CD4-positive, alpha-beta T cell treated with Interleukin-10 for 1 hour (primary cell): ENCODE results near the gene TMCC3.
"Not testable (repeated sequence)": the region's sequence is repeated elsewhere in the genome, so short reads cannot be mapped to it uniquely, and the experiment has no call there.

Experiments
- DNase-seq: peaks from one replicate; pipeline ENCODE4 v3.0.0-alpha.2; 2020

The TMCC3 gene

DNA sequence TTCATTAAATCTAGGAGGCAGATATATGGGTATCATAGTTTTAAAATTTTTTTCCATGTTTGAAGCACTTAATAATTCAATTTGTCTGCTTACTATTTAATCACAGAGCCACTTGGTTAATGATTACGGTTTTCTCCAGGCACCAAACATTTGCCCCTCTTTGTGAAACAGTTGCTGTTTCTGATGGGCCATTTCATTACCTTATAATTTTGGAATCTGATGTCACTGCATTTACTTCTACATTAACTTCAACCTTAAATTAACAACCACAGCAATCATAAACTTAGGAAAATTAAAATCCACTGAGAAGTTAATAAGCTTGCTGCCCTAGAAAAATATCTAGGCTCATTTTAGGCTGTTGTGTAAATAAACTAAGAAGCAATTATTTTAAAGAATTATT is 17.0 kb downstream of the TMCC3 start:
- no peak for DNase-seq

DNA sequence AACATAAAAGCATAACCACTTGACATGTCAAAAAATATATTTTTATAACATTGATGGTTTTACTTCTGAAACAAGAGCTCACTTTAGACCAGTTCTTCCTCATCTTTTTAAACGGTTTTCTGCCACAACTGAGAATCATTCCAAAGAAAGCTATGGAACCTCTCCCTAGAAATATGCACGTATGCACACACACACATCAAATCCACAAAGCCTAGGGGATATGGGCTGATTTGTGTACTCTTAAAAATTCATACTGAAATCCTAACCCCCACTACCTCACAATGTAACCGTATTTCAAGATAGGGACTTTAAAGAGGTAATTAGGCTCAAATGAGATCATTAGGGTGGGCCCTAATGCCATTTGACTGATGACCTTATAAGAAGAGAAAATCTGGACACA is 19.3 kb downstream of the TMCC3 start:
- DNase-seq: no peak

DNA sequence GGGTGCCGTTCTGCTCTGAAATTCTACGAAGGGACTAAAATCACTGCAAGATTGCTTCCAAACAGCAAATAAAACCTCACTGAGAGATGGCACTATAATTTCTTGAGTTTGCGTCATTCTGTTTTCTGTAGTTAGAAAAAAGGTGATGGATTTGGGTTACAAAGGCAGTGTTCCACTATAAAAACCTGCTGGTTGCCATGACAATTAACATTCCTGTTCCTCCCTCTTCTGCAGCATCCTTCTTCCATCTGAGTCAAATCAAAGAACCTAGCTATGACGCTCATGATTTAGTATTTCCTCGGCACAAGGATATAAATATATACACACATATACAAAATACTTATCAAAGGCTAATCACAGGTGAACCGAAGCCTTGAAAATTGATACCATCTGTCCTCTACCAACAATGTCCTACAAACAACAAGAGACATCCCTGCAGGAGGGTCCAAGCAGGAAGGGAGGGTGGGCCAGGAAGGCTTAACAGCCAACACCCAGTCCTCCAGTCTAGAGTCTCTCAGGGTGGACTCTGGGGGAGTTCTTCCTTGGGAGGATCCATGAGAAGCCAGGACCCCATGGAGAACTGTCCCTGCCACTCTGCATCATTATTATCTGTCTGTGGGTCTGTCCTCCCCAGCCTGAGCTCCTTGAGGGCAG is 21.4 kb downstream of the TMCC3 start:
- no peak for DNase-seq

DNA sequence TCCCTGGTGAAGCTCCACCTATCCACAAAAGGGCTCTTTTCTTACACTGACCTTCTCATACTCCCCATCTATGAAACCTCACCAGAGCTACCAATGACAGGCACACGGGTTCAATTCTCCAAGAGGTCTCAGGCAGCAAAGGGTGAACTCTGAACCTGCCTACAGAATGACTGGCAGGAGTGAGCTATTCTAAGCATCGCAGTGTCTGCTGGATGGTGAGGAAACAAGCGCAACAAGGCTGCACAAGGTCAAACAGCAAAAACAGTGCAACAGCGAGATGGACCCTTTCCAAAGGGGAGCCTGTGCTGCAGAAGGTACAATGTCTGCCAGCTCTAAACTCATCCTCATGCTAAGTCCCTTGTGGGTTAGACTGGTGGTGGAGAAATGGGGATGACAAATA is 22.0 kb downstream of the TMCC3 start:
- DNase-seq: no peak

DNA sequence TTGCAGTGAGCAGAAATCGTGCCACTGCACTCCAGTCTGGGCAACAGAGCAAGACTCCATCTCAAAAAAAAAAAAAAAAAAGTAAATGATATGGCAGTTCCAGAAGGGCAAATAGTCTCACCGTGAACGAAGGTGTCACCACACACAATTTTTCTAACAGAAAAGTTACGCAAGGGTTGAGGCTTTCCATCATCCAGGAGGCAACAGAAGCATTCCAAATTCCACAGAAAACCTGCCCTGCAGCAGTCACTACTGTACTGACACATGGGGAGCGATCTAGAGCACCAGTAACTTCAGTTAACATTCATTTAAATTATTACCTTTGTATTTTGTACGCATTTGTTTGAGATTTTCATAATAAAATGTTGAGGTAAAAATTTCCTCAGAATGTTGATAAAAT is 24.8 kb downstream of the TMCC3 start:
- no peak for DNase-seq

DNA sequence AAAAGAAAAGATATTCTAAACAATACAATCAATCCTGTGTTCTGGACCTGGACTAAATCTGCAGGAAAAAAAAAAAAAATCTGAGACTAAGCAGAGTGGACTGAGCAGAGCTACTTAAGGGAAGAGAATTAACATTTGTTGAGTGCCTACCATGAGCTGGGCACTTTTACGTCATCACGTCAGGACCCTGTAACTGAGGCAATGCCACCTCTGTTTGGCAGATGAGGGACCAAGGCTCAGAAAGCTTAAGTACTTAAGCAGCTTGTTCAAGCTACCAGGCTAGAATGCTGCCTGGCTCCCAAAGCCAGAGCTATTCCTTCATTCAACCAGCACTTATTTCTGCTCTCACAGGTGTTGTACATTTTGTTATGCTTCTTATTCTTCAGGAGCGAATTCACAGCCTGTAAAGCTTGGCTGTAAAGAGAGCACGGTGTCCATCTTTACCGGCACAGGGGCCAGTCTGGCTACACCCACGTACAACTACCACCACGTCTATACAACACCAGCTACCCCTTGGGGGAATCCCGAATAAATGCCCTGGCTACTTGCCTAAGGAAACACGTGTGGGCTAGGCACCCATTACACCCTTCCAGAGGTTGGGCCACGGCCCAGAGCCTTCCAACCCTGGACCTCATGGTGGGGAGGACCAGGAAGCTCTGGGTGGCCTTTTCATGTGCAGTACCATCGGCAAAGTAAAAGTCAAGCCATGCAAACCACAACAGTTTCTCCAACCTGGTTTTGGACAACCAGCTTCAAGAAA is 27.0 kb downstream of the TMCC3 start:
- no peak for DNase-seq

DNA sequence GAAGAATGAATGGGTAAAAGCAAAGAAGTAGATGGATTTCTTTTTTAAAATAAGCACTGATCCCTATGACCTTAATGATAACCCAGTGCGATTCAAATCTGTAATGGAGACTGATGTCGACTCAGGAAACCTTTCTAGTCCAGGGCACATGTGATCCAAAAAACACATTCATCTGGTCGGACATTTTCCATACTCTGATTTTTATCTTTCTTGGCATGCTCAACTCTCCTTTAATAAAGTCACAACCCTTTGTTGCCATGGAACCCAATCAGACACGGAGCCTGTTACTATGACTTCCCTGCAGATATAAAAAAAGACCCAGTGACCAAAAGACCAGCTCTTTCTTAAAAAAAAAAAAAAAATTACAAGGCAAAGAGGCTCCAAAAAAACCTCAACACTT is 27.9 kb downstream of the TMCC3 start:
- DNase-seq: no peak

DNA sequence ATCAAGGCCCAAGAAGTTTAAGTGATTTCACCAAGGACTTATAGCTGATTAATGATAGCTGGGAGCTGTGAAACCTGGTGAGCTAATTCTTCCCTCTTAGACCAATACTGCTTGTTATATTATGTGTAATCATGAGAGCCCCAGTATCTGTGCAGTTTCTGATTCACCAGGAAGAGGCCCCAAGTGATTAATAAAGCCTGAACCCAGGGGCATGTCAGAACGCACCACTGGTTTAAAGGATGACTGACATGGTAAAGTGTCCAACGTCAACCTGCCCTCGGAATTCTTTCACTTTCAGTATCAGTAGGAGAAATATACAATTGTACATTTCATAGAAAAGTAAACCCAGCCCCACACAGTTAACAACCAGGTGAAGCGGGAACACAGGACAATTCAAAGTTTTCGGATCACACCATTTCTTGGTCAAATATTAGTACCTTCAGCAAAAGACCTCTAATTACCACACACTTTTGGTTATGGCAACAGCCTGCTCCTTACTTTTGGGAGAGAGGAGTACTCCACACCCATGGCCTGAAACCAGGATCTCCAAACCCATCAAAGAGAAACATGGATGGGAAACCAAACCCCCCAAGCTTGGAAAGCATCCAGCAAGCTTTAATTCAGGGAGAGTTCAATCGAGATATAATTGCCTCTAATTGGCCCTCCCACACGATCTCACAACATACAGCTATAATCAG is 28.5 kb downstream of the TMCC3 start:
- DNase-seq: peak; percentile 49

DNA sequence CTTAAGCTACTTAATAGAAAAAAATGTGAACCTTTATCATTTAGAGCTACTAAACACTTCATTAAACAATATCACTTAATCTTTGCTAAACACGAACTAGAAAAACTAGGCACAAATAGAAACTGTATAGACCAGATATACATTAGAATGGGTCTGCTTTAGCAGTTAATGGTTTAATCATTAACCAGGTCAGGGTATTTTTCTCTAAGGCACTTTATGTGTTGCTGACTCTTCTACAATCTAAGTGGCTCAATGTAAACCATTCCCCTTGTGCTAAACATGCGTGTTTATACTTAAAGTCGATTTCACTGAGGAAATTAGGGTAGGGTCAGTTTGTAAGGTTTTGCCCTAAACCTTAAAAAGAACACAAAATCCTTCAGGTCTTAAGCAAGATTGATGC is 29.7 kb downstream of the TMCC3 start:
- no peak for DNase-seq

DNA sequence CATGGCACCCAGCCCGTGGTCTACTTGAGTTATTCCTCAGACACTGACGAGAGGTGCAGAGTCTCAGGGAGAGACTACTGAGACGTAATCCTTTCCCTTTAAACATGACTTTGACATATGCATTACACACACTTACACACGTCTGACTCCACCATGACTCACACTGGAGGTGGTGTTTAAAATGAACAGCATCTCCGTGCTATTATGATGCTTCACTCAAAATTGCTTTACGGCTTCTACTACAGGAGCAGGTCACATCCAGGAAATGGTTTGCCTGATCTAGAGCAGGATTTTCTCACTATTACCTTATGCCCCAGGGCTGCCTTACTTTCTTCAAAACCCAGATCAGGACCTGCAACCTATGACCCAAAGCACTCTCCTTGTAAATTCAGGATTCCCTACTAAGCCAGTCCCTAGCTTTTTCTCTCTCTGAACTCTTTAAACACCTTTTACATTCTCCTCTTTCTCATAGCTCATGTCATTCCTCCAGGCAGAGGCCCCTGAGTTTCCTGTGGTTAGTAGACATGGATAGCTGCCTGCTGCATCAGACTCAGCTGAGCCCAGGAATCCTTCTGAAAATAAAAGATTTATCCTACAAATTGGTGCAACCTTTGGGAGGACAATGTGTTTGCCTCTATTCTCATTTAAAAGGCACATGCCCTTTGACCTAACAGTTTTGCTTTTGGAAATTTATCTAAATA is 31.2 kb downstream of the TMCC3 start:
- no peak for DNase-seq

DNA sequence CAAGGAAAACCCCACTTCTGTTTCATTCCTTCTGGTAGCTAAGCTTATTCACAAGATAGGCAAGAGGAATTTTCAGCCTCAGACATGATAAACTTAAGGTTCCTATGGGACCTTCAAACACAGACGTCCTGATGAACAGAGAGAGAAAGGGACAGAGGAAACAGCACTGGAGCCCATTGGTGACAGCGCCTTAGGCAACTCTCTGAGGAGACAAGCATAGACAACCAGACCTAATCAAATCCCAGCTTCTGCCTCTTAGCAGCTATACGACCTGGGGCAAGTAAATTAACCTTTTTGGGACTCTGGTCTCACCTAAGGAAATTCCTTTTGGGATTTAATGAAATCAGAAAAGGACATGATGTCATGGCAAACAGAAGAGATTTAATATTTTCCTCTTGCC is 33.3 kb downstream of the TMCC3 start:
- DNase-seq: no peak

DNA sequence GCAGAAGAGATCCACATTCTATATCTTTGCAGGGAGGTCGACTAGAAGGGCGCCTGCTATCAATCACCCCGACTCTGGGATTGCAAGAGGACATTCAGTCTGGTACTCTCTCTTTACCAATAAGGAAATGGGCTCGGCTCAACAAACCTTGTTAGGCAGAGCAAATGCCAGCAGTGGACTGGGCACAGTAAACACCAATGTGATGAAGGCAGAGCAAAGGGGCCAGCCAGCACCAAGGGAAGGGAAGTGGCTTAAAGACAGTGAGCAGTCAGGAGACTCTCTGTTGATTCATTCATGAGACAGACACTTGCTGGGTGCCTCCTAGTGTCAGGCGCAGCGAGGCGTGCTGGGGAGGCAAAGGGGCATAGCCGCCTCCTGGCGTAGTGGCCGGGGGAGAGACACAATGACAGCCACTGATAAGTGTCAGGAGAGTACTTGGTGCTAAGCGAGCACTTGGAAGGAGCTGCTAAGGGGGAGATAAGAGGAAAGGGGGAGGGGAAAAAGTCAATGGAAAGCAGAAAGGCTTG is 34.1 kb downstream of the TMCC3 start:
- DNase-seq: no peak

DNA sequence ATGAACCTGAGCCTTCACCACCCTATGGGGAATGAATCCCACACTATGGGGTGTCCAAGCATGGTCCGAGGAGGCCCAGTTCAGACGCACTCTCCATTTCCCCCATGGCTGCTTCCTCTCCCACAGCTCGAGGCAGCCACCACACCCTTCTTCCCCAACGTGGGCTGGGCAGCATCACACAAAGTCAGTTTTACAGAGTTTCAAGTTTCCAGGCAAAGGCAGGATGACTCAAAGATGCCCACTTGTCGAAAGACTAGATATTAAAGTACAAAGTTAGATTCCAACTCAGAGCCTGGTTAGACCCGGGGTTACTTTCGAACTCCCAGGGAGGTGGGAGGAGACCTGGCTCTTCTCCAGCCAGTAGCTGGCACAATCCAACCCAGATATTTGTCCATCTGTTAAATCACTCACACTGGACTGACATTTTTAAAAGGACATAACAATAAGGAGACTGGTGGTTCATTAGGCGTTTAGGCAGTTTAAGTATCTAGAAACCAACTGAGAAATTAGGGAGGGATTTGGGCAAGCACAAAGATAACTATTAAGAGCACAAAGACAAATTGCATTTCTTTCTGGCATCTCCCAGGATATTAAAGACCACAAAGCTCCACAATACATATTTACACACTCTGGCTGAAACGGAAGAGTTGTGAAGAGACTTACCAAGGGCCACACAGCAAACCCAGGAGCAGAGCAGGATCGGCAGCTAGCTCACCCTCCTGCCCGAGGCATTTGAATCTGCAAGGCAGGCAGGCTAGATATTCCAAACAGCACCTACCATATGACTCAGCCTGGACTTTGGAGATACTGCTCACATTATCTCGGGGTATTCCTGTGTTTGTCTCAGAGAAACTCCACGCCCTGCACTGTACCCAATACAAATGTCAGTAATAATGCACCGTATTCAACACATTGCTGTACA is 34.8 kb downstream of the TMCC3 start:
- DNase-seq: no peak

DNA sequence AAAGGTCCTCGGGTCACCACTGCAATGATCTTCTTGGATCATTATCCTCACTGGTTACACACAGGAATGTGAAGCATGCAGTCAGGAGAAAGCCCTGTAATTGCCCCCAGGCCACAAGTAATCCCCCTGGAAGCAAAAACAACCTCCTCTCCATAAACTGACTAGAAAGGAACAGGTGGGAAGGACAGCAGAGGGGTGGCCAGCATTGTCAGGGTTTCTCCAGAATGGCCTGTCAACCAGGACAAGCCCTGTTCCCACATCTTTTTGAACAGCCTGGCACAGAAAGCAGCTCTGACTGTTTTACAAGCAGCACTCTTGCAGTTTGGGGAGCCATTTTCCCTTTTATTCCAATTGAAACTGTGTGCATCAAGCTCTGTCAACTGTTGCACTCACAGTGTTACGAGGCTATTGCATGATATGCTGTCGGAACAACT is 36.1 kb downstream of the TMCC3 start:
- DNase-seq: no peak

DNA sequence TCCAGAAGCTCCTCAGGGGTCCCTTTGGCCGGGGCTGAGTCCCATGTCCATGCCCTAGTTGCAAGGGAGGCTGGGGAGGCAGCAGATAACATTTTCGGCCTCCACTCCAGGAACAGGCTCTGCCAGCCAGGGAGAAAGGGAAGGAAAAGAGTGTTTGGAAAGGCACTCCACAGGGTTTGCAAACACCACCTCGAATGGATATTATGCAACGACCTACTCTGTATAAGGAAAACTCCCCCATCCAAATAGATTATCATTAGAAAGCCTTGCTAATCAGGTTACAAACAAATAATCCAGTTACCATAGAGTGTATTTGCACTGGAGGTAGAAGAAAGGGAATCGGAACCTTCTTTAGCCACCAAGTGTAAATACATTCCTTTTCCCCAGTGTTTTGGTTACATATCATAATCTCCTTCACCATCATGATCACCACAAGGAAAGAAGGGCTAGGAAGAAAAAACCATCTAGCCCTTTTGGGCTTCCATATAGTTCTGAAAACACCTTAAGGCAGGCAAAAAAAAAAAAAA is 40.4 kb downstream of the TMCC3 start:
- DNase-seq: no peak

DNA sequence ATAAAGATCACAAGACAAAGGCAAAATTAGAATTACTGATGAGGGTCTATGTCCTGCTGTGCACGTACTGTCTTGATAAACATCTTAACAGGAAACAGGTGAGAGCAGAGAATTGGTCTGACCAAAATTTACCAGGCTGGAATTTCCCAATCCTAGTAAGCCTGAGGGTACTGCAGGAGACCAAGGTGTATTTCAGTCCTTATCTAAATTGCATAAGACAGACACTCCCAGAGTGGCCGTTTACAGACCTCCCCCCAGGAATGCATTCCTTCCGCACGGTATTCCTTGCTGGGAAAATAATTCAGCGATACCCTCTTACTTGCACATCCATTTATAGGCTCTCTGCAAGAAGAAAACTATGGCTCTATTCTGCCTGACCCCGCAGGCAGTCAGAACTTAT is 43.5 kb downstream of the TMCC3 start:
- not testable (repeated sequence) for DNase-seq

DNA sequence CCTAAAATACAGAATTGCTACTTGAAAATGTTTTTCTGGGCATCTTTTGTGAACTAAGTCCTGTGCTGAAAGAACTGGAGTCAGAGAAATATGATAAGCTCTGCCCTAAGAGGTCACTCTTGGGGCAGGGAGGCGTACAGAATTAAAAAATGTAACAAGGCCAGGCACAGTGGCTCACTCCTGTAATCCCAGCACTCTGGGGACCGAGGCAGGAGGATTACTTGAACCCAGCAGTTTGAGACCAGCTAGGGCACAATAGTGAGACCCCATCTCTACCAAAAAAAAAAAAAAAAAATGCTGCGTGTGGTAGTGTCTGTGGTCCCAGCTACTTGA is 46.0 kb downstream of the TMCC3 start:
- no peak for DNase-seq

DNA sequence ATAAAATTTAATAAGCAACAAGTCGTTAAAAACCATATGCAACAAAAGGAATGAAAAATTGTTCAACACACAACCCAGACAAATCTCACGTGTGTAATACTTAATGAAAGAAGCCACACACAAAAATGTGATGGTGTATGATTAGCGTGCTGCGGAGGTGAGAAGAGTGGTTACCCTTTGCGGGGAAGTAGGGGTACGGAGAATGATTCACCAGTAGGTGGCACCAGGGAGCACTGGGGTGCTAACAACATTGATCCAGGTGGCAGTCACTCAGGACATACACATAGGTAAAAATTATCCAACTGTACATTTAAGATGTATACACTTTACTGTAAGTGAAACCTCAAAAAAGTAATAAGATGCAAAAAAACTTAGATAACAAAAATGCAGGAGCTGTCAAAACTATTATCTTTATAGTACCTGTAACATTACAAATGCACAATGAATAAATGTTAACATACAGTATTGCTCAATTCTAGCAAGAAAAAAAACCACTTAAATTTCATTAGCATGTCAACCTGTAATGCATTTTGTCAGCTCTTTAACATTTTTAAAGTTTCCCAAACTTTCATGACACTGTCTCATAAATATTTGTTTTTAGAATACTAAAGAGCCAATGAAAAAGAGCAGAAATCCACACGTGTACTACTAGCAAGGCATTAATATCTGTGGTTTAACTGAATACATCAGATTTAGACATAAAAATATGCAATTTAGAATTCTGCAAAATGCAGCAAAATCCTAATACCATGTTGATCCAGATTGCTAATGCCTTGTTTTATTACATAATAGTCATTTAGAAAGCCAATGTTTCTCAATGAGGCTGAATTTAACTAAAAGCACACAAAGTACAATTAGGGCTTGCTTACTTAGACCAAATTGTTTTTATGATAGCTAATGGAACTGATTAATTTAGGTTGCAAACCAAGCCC is 46.7 kb downstream of the TMCC3 start:
- DNase-seq: peak; percentile 66

DNA sequence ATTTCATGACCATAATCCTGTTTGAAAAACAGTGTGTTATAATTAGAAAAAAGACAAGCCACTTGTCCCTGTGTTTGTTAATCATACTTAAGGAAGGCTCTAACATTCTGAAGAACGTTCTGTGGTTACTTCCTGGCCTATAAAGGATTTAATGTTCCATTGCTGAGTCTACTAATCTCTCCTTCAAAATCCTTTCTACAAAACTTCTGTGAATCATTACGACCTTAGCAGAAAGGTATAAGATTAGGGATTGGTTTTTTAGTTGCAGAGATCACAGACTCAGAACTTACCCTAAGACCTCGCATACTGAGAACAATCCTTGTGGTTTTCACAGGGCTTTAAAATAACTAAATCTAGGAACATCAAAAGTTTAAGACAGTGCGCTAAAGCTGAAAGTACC is 48.3 kb downstream of the TMCC3 start:
- DNase-seq: no peak

DNA sequence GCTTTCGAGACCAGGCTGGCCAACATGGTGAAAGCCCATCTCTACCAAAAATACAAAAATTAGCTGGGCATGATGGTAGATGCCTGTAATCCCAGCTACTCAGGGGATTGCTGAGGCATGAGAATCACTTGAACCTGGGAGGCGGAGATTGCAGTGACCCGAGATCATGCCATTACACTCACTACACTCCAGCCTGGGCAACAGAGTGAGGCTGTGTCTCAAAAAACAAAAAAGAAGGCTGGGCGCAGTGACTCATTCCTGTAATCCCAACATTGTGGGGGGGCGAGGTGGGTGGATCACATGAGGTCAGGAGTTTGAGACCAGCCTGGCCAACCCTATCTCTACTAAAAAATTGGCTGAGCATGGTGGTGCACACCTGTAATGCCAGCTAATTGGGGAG is 49.0 kb downstream of the TMCC3 start:
- DNase-seq: not testable (repeated sequence)

DNA sequence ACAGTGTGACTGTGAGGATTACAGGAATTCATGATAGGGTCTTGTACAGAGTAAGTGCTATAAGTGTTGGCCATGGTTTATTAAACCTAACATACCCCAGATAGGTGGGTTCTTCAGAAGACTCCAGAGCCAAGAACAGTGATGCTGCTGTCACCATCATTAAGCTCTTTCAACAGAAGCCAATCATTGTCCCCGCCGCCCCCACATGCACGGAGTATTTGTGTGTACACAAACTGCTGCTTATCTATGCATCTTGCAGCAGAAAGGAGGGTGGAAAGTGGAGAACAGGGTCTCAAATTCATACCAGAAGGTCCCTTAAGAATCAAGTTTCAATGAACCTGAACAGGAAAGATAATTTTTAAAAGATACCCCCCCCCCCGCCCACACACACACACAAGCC is 51.2 kb downstream of the TMCC3 start:
- DNase-seq: no peak
